ENCODE measurements around the gene VIPR1.

The VIPR1 gene

DNA sequence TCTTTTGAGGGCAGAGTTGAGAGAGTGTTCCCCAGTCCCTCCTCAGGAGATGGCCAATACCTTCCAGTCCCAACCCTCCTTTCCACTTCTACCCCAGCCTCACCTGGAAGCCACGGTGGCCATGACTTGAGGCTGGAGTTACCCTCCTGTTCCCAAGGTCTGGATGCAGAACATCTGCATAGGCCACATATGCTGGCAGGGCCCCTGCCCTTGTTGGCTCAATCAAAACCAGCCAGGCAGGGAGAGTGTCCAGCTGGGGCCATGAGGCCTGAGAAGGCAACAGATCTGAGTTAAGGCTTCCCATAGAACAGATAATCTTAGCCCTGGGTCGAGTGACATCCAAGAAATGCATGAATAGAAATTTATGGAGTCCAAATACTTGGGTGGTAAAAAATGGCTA is 23.6 kb upstream of the VIPR1 start:
- TF ChIP-seq, protein P1, sequence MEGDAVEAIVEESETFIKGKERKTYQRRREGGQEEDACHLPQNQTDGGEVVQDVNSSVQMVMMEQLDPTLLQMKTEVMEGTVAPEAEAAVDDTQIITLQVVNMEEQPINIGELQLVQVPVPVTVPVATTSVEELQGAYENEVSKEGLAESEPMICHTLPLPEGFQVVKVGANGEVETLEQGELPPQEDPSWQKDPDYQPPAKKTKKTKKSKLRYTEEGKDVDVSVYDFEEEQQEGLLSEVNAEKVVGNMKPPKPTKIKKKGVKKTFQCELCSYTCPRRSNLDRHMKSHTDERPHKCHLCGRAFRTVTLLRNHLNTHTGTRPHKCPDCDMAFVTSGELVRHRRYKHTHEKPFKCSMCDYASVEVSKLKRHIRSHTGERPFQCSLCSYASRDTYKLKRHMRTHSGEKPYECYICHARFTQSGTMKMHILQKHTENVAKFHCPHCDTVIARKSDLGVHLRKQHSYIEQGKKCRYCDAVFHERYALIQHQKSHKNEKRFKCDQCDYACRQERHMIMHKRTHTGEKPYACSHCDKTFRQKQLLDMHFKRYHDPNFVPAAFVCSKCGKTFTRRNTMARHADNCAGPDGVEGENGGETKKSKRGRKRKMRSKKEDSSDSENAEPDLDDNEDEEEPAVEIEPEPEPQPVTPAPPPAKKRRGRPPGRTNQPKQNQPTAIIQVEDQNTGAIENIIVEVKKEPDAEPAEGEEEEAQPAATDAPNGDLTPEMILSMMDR (IDR thresholded peaks at IDR 0.05; ENCODE audit: low read depth, low read length): no peak
- Histone ChIP-seq H3K27me3 (ENCODE audit: insufficient read depth, low read depth, severe bottlenecking) (no peaks in the 10 kb centered on the region), H3K27ac (no peak overlapping the region), H3K36me3 (no peaks in the 10 kb centered on the region), H3K4me3 (ENCODE audit: low read depth, low read length) (no peak overlapping the region), H3K9me3 (ENCODE audit: severe bottlenecking) (peaks cover 6% of the 10 kb centered on the region)
- DNase-seq: no peak

DNA sequence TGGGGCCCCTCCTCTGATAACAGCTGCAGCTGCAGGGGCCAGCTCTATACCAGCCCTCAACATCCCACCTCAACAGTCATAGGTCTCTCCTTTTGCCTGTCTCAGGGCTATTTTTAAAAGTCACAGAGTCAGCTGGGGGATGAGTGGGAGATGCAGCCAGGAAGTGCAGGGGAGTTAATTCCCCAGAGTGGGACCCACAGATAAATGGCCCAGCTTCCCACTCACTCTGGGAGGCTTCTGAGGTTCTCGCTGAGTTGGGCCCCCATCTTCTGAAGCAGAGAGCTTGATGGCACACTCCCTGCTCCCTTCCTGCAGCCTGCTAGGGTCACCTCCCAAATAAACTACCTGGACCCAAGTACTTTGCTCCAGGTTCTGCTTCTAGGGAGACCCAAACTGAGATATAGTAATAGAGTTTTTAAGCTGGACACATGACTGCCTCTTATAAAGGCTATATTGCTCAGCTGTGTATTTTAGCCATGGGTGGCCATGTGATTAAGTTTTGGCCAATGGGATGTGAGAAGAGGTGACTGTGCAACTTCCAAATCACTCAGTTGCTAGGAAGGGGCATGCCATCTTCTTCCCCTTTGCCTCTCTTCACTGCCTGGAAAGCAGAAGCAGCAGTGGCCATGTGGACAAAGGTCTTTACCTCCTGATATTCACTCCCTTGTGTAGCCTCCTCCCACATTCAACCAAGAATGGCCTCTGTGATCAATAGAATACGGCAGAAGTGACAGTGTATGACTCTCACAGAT is 15.5 kb upstream of the VIPR1 start:
- Histone ChIP-seq H3K36me3 (no peaks in the 10 kb centered on the region), H3K9me3 (ENCODE audit: severe bottlenecking) (no peaks in the 10 kb centered on the region), H3K27ac (no peak overlapping the region), H3K4me3 (ENCODE audit: low read depth, low read length) (no peak overlapping the region), H3K27me3 (ENCODE audit: insufficient read depth, low read depth, severe bottlenecking) (no peaks in the 10 kb centered on the region)
- TF ChIP-seq, protein P1 (IDR thresholded peaks at IDR 0.05; ENCODE audit: low read depth, low read length): no peak
- no peak for DNase-seq

DNA sequence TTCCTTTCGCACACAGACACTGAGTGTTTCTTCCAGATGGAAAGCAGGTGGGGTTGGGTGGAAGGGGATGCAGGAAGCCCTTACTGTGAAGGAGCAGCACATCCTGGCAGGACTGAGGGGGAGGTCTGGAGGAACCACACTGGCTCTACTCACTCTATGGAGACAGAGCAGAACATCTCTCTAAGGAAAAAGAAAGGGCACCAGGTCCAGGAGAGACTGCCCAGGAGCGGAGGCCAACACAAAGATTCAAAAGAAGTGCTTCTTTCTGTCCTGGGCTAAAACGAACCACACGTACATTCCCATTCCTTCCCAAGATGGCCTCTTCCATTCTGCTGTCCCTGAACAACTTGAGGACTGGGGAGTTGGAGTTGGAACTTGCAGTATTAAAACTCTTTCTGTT is 13.8 kb upstream of the VIPR1 start:
- Histone ChIP-seq H3K27ac (no peak overlapping the region), H3K9me3 (ENCODE audit: severe bottlenecking) (no peaks in the 10 kb centered on the region), H3K27me3 (ENCODE audit: insufficient read depth, low read depth, severe bottlenecking) (no peaks in the 10 kb centered on the region), H3K4me3 (ENCODE audit: low read depth, low read length) (no peak overlapping the region), H3K36me3 (no peaks in the 10 kb centered on the region)
- DNase-seq: no peak
- TF ChIP-seq, protein P1 (IDR thresholded peaks at IDR 0.05; ENCODE audit: low read depth, low read length): no peak

DNA sequence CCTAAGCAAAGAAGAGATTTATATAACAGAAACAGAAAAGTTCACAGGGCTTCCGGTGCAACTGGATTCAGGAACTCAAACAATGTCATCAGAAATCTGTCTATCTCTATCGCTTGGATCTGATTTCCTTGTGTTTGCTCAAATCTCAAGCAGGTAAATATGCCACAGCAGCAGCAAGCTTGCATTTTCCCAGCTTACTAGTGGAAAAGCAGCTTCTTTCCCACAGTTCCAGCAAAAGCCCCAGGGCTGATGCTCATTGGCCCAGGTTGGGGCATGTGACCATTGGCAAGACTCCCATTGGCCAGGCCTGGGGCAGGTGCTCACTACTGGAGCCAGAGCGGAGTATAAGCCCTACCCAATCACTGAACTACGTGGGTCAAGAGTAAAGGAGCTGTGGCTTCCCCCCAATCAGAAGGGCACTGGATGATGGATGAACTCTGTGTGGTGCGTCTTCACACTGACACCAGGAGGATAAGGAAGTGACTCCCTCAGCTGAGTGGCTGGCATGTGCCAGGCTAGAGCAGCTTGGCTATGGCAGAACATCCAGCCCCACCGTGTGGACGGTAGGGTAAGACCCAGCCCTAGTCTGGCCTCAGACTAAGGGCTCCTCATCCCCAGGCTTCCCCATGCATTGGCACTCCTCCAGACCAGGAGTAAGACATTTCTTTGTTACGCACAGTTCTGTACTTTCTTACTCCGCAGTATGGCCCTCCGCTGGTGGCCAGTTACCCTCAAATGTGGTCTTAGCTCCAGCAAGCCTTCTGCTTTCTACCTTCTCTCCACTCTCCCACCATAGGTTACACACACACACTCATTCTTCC is 13.1 kb upstream of the VIPR1 start:
- TF ChIP-seq, protein P1 (IDR thresholded peaks at IDR 0.05; ENCODE audit: low read depth, low read length): no peak
- no peaks in the 10 kb centered on the region for H3K27me3 ChIP-seq (ENCODE audit: insufficient read depth, low read depth, severe bottlenecking)
- DNase-seq: no peak
- no peaks in the 10 kb centered on the region for H3K36me3 ChIP-seq
- no peak overlapping the region for H3K4me3 ChIP-seq (ENCODE audit: low read depth, low read length)
- H3K27ac ChIP-seq: no peak overlapping the region
- no peaks in the 10 kb centered on the region for H3K9me3 ChIP-seq (ENCODE audit: severe bottlenecking)

DNA sequence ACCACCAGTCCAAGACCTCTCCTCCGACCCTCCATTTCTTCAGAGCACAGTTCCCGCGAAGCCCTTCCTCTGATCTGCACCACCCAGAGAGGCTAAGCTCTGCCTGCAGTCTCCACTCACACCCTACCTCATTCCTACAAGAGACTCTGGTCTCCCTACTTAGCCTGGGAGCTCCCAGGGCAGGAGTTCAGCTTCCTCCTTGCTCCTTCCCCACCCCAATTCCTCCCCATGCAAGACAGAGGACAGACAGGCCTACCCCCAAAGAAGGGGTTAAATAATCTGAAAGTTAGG is 12.6 kb upstream of the VIPR1 start:
- H3K36me3 ChIP-seq: no peaks in the 10 kb centered on the region
- DNase-seq: no peak
- no peak overlapping the region for H3K4me3 ChIP-seq (ENCODE audit: low read depth, low read length)
- TF ChIP-seq, protein P1 (IDR thresholded peaks at IDR 0.05; ENCODE audit: low read depth, low read length): no peak
- H3K27ac ChIP-seq: no peak overlapping the region
- no peaks in the 10 kb centered on the region for H3K27me3 ChIP-seq (ENCODE audit: insufficient read depth, low read depth, severe bottlenecking)
- no peaks in the 10 kb centered on the region for H3K9me3 ChIP-seq (ENCODE audit: severe bottlenecking)
